PFSK-1 (cell line): ENCODE data around the gene MGAT5.

Experiments used
- FOXP2 ChIP-seq: optimal IDR thresholded peaks from 2 replicates; pipeline ENCODE3; 2011; ENCODE audit warnings: borderline replicate concordance, control low read depth, inconsistent platforms; ENCODE audit not compliant: insufficient read depth; ENCODE audit errors: extremely low read length, extremely low read depth
- POLR2AphosphoS5 ChIP-seq: IDR thresholded peaks from 2 replicates; pipeline ENCODE4 v1.6.1; 2012; ENCODE audit warnings: low read depth, mild to moderate bottlenecking, control low read depth, low read length, moderate library complexity

DNA sequence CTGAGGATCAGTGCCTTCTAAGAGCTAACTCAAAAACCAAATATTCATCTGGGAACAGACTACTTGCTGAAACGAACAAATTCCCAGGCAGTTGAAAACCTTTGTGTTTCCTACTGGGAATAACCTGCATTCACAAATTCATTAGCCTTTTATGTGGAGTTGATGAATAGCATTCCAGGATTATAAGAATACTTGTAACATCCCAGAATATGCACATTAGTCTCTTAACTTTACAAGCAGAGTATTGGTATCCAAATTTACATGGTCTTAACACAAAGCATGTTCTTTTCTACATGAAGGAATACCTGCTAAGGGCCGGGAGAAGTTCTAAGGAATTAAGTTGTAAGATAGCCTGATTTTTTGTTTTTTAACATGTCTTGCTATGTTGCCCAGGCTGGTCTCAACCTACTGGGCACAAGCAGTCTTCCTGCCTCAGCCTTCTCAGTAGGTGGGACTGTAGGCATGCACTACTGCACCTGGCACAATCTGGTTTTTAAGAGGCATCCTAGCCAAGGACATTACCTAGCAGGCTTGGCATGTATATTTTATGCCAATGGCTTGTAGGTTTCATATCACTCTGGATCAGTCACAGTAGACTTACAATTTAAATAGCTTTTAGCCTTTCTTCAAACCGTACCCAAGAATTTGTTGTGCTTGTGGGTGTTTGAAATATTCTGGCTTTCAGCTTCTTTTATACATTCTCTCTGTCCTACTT, 50.7 kb downstream of the MGAT5 start:
- TF ChIP-seq FOXP2 (no peak), POLR2AphosphoS5 (no peak)
